Liver (tissue), 3 donors: ENCODE results near the gene SCYL3.

Experiments
- CTCF ChIP-seq: fragments of 150-350 bp; IDR thresholded peaks from 2 replicates; pipeline ENCODE4 v1.5.1; 2017; ENCODE audit warnings: improper control_type of control experiment, low read depth, low read length; ENCODE audit not compliant: missing input control
- EGR1 ChIP-seq, 2 donors: IDR thresholded peaks; 2 replicates each; pipeline ENCODE4 v1.6.1; 2016 to 2018; ENCODE audit warnings: antibody characterized with exemption in 2 of 2, low read depth in 2 of 2
- JUND ChIP-seq, 2 donors: IDR thresholded peaks; 2 replicates each; pipeline ENCODE4 v1.6.1; 2016; ENCODE audit warnings: antibody characterized with exemption in 2 of 2
- MAX ChIP-seq: IDR thresholded peaks from 2 replicates; pipeline ENCODE4 v1.6.1; 2016; ENCODE audit warnings: antibody characterized with exemption
- RAD21 ChIP-seq, 2 donors: IDR thresholded peaks; 2 replicates each; pipeline ENCODE4 v1.6.1; 2016; ENCODE audit warnings: antibody characterized with exemption in 2 of 2, mild to moderate bottlenecking in 2 of 2
- SP1 ChIP-seq: IDR thresholded peaks from 2 replicates; pipeline ENCODE4 v1.6.1; 2018; ENCODE audit warnings: antibody characterized with exemption, mild to moderate bottlenecking
- donor health status: healthy.
- donor health status: healthy.

- TF ChIP-seq CTCF (no peak), JUND (IDR thresholded peaks at IDR 0.05) (no peak), RAD21 (IDR thresholded peaks at IDR 0.05) (no peak), SP1 (no peak), MAX (no peak), EGR1 (IDR thresholded peaks at IDR 0.05; ENCODE audit: low read depth in 2 of 2) (no peak)
Measured at GRCh38 chr1:169858467-169858866, 35.2 kb downstream of the SCYL3 start.
